OCI-LY7 (cell line): ENCODE data around the gene SLC38A4. TPM values are rescaled to one million over a fixed set of nuclear protein-coding genes. Genes with fewer than 3 reads are reported as not detected.

ENCODE experiments used
- BruUV-seq: library from RNA; stranded (reverse); fragments of 400-500 nt; replicated peaks from 2 replicates; lab custom pipeline; 2021; lab: Mats Ljungman, UMichigan
- CTCF ChIA-PET: fragments of 300-600 bp; sonication (Branson Sonifier 250); formaldehyde crosslinking; loops from one replicate; lab custom pipeline; 2022; ENCODE audit warnings: antibody characterized with exemption; ENCODE audit not compliant: unreplicated experiment; lab: Charles Lee
- POLR2A ChIA-PET: fragments of 300-600 bp; sonication (Branson Sonifier 250); formaldehyde crosslinking; loops from one replicate; lab custom pipeline; 2022; ENCODE audit warnings: antibody characterized with exemption; lab: Charles Lee
- DNase-seq: peaks from one replicate; pipeline ENCODE4 v3.0.0-alpha.2; 2015; ENCODE audit warnings: low spot score
- H2AFZ ChIP-seq: fragments of 200-600 bp; sonication (generic), shearing (Covaris generic); 2 replicates; pipeline ENCODE4 v1.6.1; 2014; ENCODE audit warnings: mild to moderate bottlenecking, antibody characterized with exemption, low read length, moderate library complexity
- H3K27ac ChIP-seq: fragments of 200-600 bp; sonication (generic); 2 replicates; pipeline ENCODE4 v1.5.1; 2014; ENCODE audit warnings: mixed run types, low read depth, mild to moderate bottlenecking, moderate library complexity, low read length, inconsistent platforms; ENCODE audit not compliant: poor library complexity, severe bottlenecking
- H3K36me3 ChIP-seq: fragments of 200-600 bp; sonication (generic); 2 replicates; pipeline ENCODE4 v1.6.1; 2014; ENCODE audit warnings: mild to moderate bottlenecking, antibody characterized with exemption, low read length, moderate library complexity, mixed read lengths; ENCODE audit not compliant: insufficient read depth
- H3K4me1 ChIP-seq: fragments of 200-600 bp; sonication (generic); 2 replicates; pipeline ENCODE4 v1.5.1; 2014; ENCODE audit warnings: mild to moderate bottlenecking, low read length; ENCODE audit not compliant: insufficient read depth, poor library complexity, severe bottlenecking
- H3K4me2 ChIP-seq: fragments of 200-600 bp; sonication (generic); 2 replicates; pipeline ENCODE4 v1.6.1; 2014; ENCODE audit warnings: mild to moderate bottlenecking, low read length
- H3K4me3 ChIP-seq: fragments of 200-600 bp; sonication (generic); 2 replicates; pipeline ENCODE4 v1.5.1; 2014; ENCODE audit warnings: mild to moderate bottlenecking, low read depth, low read length; ENCODE audit not compliant: poor library complexity, severe bottlenecking
- H3K79me2 ChIP-seq: fragments of 200-600 bp; sonication (generic); 2 replicates; pipeline ENCODE4 v1.6.1; 2016; ENCODE audit warnings: low read depth, mild to moderate bottlenecking, low read length, moderate library complexity, mixed read lengths; ENCODE audit not compliant: insufficient read depth
- H3K9me2 ChIP-seq: fragments of 200-600 bp; sonication (generic); 2 replicates; pipeline ENCODE4 v1.6.1; 2016; ENCODE audit warnings: mild to moderate bottlenecking, low read length, mixed read lengths; ENCODE audit not compliant: insufficient read depth
- H3K9me3 ChIP-seq: fragments of 200-600 bp; sonication (generic); 2 replicates; pipeline ENCODE4 v1.6.1; 2014; ENCODE audit warnings: mild to moderate bottlenecking, mixed run types, low read length, mixed read lengths
- H4K20me1 ChIP-seq: fragments of 200-600 bp; sonication (generic); 2 replicates; pipeline ENCODE4 v1.6.1; 2014; ENCODE audit warnings: mild to moderate bottlenecking, antibody characterized with exemption, low read length, moderate library complexity, mixed read lengths; ENCODE audit not compliant: insufficient read depth
- CTCF ChIP-seq: fragments of 200-600 bp; sonication (generic); conservative IDR thresholded peaks from 2 replicates; pipeline ENCODE4 v1.5.1; 2014; ENCODE audit warnings: mild to moderate bottlenecking, antibody characterized with exemption, low read length, moderate library complexity, mixed read lengths
- EZH2phosphoT487 ChIP-seq: fragments of 200-600 bp; sonication (generic); IDR thresholded peaks from 2 replicates; pipeline ENCODE4 v1.6.1; 2018; ENCODE audit warnings: low read depth, borderline replicate concordance, mild to moderate bottlenecking, mixed run types, antibody characterized with exemption, low read length, moderate library complexity, mixed read lengths
- intact Hi-C: fragments of 100-400 bp; cut with micrococcal nuclease; formaldehyde crosslinking; loops from one replicate; pipeline ENCODE4 v1.10.0; 2022; ENCODE audit not compliant: unreplicated experiment
- total RNA-seq, 2 experiments: library from RNA; depleted of rRNA in 1 of 2; stranded (reverse); fragments of >200 nt in 1 of 2; shearing (Covaris generic) in 1 of 2; gene quantifications; 2 replicates each; pipeline ENCODE4 v1.2.3, GENCODE V29; 2014 to 2022

The SLC38A4 gene
- total RNA-seq, 2 experiments from 2014 or later, result not detected

GRCh38 chr12:46777587-46777986 lies 48.2 kb downstream of the SLC38A4 start:
- no peaks in the 10 kb centered on the region for H3K36me3 ChIP-seq
- no peaks in the 10 kb centered on the region for H3K9me2 ChIP-seq
- TF ChIP-seq CTCF (no peak), EZH2phosphoT487 (no peak)
- H3K79me2 ChIP-seq, result no peaks in the 10 kb centered on the region
- CTCF ChIA-PET, result no interaction called here
- no peak overlapping the region for H3K4me2 ChIP-seq
- POLR2A ChIA-PET, result interaction anchor here (0.7 kb wide), 1 partner anchor 277 kb away, joined by 3 read pairs; no protein-coding TSS in a partner anchor
- no peak for DNase-seq
- H3K27ac ChIP-seq, result no peak overlapping the region
- H4K20me1 ChIP-seq, result no peaks in the 10 kb centered on the region
- no peak overlapping the region for H2AFZ ChIP-seq
- no TSS peak for BruUV-seq
- H3K4me3 ChIP-seq, result no peak overlapping the region
- intact Hi-C loops, result no loop called here
- no peaks in the 10 kb centered on the region for H3K4me1 ChIP-seq
- no peaks in the 10 kb centered on the region for H3K9me3 ChIP-seq

- H3K4me1 ChIP-seq, result no peaks in the 10 kb centered on the region
- no peak for DNase-seq
- CTCF ChIA-PET, result no interaction called here
- H3K4me2 ChIP-seq, result no peak overlapping the region
- no peaks in the 10 kb centered on the region for H3K36me3 ChIP-seq
- H3K9me3 ChIP-seq, result no peaks in the 10 kb centered on the region
- H4K20me1 ChIP-seq, result no peaks in the 10 kb centered on the region
- no peak overlapping the region for H3K4me3 ChIP-seq
- POLR2A ChIA-PET, result no interaction called here
- no TSS peak for BruUV-seq
- no peak overlapping the region for H3K27ac ChIP-seq
- intact Hi-C loops, result no loop called here
- H2AFZ ChIP-seq, result no peak overlapping the region
- no peaks in the 10 kb centered on the region for H3K9me2 ChIP-seq
- TF ChIP-seq CTCF, result no peak
- TF ChIP-seq EZH2phosphoT487, result no peak
- no peaks in the 10 kb centered on the region for H3K79me2 ChIP-seq
Measured at GRCh38 chr12:46775796-46776195, 50.0 kb downstream of the SLC38A4 start.

- no peak for DNase-seq
- no TSS peak for BruUV-seq
Measured at GRCh38 chr12:46774322-46774633, 51.5 kb downstream of the SLC38A4 start.

More at GRCh38 chr12:46774322-46774633, 51.5 kb downstream of the SLC38A4 start:
- no peaks in the 10 kb centered on the region for H3K9me2 ChIP-seq
- H3K27ac ChIP-seq, result no peak overlapping the region
- H3K79me2 ChIP-seq, result no peaks in the 10 kb centered on the region
- no peaks in the 10 kb centered on the region for H3K36me3 ChIP-seq
- intact Hi-C loops, result no loop called here
- H2AFZ ChIP-seq, result no peak overlapping the region
- no peak for TF ChIP-seq CTCF
- no peaks in the 10 kb centered on the region for H3K4me1 ChIP-seq
- H3K4me3 ChIP-seq, result no peak overlapping the region
- POLR2A ChIA-PET, result no interaction called here
- CTCF ChIA-PET, result no interaction called here
- H3K9me3 ChIP-seq, result no peaks in the 10 kb centered on the region
- H3K4me2 ChIP-seq, result no peak overlapping the region
- no peaks in the 10 kb centered on the region for H4K20me1 ChIP-seq
